Heart right ventricle (tissue), 16 donors: Measurements from ENCODE around the gene MRPL23. TPM values are rescaled to one million over a fixed set of nuclear protein-coding genes. Genes with fewer than 3 reads are reported as not detected.

Source experiments
- ATAC-seq, 8 donors: fragments of 200-7000 bp; cut with Tn5 transposase; one replicate each; pipeline ENCODE4 v1.9.1; 2020; ENCODE audit warnings: mild to moderate bottlenecking in 8 of 8, moderate library complexity in 8 of 8, moderate number of reproducible peaks in 1 of 8
- DNase-seq, 2 donors: peaks; one replicate each; pipeline ENCODE4 v3.0.0-alpha.2; 2020
- H3K27ac ChIP-seq, 10 donors: fragments of 200-600 bp; sonication (generic) in 2 of 10; one replicate each; pipeline versions ENCODE4 v1.5.0 to v1.8.0; 2020 to 2022; ENCODE audit warnings: mild to moderate bottlenecking in 3 of 10
- H3K27me3 ChIP-seq, 7 donors: fragments of 200-600 bp; one replicate each; pipeline ENCODE4 v1.8.0; 2021 to 2022; ENCODE audit warnings: mild to moderate bottlenecking in 2 of 7
- H3K36me3 ChIP-seq, 9 donors: fragments of 200-600 bp; sonication (generic) in 1 of 9; one replicate each; pipeline versions ENCODE4 v1.5.0 to v1.8.0; 2020 to 2022; ENCODE audit warnings: mild to moderate bottlenecking in 2 of 9
- H3K4me1 ChIP-seq, 9 donors: fragments of 200-600 bp; sonication (generic) in 1 of 9; one replicate each; pipeline versions ENCODE4 v1.5.0 to v1.8.0; 2020 to 2022; ENCODE audit warnings: mild to moderate bottlenecking in 4 of 9
- H3K4me3 ChIP-seq, 10 donors: fragments of 200-600 bp; sonication (generic) in 2 of 10; one replicate each; pipeline versions ENCODE4 v1.5.0 to v1.8.0; 2020 to 2022; ENCODE audit warnings: mild to moderate bottlenecking in 7 of 10, moderate library complexity in 2 of 10
- H3K9me3 ChIP-seq, 11 donors: fragments of 200-600 bp in 10 of 11; sonication (generic) in 2 of 11; one replicate each; pipeline versions ENCODE4 v1.5.0 to v1.8.0; 2013 to 2022; ENCODE audit warnings: mild to moderate bottlenecking in 2 of 11, control low read depth in 1 of 11, moderate library complexity in 1 of 11
- WGBS, 2 donors: extraction: QIAGEN DNeasy Blood & Tissue Kit; methylation state at CpG; one replicate each; pipeline ENCODE4 v1.1.7; 2013; ENCODE audit warnings: inconsistent platforms in 1 of 2; 5-methylcytosine and 5-hydroxymethylcytosine counted together
- intact Hi-C, 10 donors: fragments of 100-400 bp; cut with DNase I; formaldehyde crosslinking; loops; one replicate each; pipeline versions ENCODE4 v1.11.1 to v1.14.2; 2022
- polyA plus RNA-seq, 2 donors: library from polyadenylated mRNA; stranded (reverse); fragments of 200-250 nt; gene quantifications; one replicate each; pipeline ENCODE4 v1.2.3, GENCODE V29; 2013
- total RNA-seq, 10 donors: library from RNA; stranded (reverse); fragmentation: NEBNext Ultra II Directional in 3 of 10; extraction: Animal tissue kit (Norgen Biotek cat#: 25700) in 3 of 10; gene quantifications; one replicate each; pipeline versions ENCODE4 v1.2.1 to v1.2.4, GENCODE V29; 2021 to 2023
- TF ChIP-seq, protein P1 (sequence below), 9 donors: fragments of 200-600 bp; sonication (generic) in 2 of 9; IDR thresholded peaks; one replicate each; pipeline versions ENCODE4 v1.5.0 to v1.8.0; 2021 to 2022; ENCODE audit warnings: antibody characterized with exemption in 9 of 9, mild to moderate bottlenecking in 5 of 9, moderate library complexity in 1 of 9
- donor health status: Arrhythmogenic right ventricular cardiomyopathy.
- donor health status: ischemic (EF 13 %, LVEDD 7.1; RV severe dilation, severe dysfunction).
- donor health status: healthy with polysubstance abuse.
- donor health status: DM: no; HTN: yes; CAD: no.
- donor health status: DM: no; HTN: no; CAD: no.
- donor health status: ischemic (EF 25% LVEDD 6.9; RV normal size, moderate dysfunction).
- donor health status: ischemic (EF 25% LVEDD 5.7; RV mildly dilated, moderate dysfunction).
- donor health status: healthy.
- donor health status: DM: yes; HTN: yes; CAD: no.
- donor health status: Ischemic cardiomyopathy.
- donor health status: ischemic (EF 35%, LVEDD 5.7; RV mildly dilated, moderate dysfunction).
- donor health status: nonischemic (EF 11% LVEDD 7.7; RV severe dilation, severe dysfunction).
- donor health status: DM: yes; HTN: yes; CAD: no.
- donor health status: PGD.
- donor health status: ischemic (EF 29% LVEDD 5.4; RV normal size, mild dysfunction).
- donor health status: nonischemic (EF 23%, LVEDD 6.1; RV moderate dilation, normal function).

MRPL23 gene
- total and polyA plus RNA-seq, 12 donors: 45.9 to 356 (median 80.7) TPM

DNA sequence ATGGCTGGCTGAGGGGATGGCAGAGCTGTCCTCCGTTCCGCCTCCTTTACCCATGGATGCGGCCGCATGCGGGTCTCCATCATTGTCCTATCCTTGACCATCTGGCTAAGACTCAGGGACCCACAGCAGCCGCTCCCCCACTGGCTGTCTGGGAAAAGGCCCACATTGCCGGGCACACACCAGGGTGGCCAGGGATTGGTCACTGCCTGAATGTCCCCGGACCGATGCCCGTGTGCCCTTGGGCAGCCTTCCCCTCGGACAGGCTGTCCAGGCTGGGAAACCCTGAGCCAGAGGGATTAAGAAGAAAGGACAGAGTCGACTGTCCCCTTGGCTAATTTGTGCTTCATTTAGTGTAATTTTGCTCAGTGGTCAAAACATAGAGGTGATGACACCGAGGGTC is 28.1 kb downstream of the MRPL23 start:
- intact Hi-C loops: no loop called here
- Histone ChIP-seq H3K36me3 (no peaks in the 10 kb centered on the region), H3K27ac (no peak overlapping the region), H3K9me3 (no peaks in the 10 kb centered on the region), H3K4me3 (no peak overlapping the region), H3K27me3 (no peaks in the 10 kb centered on the region), H3K4me1 (no peaks in the 10 kb centered on the region)
- no peak for DNase-seq
- WGBS, 2 donors: no CpG with 5 or more reads among the region's 13 CpGs
- TF ChIP-seq, protein P1, sequence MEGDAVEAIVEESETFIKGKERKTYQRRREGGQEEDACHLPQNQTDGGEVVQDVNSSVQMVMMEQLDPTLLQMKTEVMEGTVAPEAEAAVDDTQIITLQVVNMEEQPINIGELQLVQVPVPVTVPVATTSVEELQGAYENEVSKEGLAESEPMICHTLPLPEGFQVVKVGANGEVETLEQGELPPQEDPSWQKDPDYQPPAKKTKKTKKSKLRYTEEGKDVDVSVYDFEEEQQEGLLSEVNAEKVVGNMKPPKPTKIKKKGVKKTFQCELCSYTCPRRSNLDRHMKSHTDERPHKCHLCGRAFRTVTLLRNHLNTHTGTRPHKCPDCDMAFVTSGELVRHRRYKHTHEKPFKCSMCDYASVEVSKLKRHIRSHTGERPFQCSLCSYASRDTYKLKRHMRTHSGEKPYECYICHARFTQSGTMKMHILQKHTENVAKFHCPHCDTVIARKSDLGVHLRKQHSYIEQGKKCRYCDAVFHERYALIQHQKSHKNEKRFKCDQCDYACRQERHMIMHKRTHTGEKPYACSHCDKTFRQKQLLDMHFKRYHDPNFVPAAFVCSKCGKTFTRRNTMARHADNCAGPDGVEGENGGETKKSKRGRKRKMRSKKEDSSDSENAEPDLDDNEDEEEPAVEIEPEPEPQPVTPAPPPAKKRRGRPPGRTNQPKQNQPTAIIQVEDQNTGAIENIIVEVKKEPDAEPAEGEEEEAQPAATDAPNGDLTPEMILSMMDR (IDR thresholded peaks at IDR 0.05): no peak
- no peak for ATAC-seq

DNA sequence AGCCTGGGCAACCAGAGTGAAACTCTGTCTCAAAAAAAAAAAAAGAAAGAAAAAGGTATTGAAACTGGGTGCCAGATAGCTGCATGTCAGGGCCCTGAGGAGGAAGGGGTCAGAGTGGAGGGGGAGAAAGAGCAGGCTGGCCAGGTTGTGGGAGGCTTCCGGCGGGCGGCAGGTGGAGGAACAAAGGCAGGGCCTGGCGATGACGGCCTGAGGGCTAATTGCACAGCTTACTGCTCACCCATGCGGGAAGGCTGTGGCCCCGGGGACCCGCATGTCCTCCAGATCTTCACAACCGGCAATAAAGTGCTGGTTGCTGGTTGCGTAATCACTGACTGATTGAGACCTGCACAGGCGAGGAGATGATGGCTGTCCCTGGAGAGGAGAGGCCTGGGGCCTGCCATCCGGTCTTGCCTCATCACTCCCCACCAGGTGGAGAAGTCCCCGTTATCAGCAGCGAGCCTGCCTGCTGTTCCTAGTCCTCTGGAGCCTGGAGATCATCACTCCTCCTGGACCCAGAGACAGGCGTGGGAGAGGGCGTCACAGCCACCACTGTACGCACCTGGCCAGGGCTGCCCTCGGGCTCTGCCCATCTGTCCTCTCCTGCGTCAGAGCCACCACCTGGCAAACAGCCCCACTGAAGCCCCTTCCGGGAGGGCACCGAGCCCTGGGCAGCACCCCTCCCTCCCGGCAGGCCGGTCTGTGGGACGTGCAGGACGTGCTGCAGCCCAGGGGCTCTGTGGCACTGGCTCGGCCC is 31.8 kb downstream of the MRPL23 start:
- no peak for ATAC-seq
- 66 to 92% methylated on average over 4 to 9 of the region's 26 CpGs for WGBS, 2 donors
- Histone ChIP-seq H3K27me3 (no peaks in the 10 kb centered on the region), H3K4me3 (no peak overlapping the region), H3K27ac (no peak overlapping the region), H3K9me3 (no peaks in the 10 kb centered on the region), H3K36me3 (no peaks in the 10 kb centered on the region), H3K4me1 (no peaks in the 10 kb centered on the region)
- DNase-seq: no peak
- intact Hi-C loops: no loop called here
- TF ChIP-seq, protein P1 (IDR thresholded peaks at IDR 0.05): no peak

DNA sequence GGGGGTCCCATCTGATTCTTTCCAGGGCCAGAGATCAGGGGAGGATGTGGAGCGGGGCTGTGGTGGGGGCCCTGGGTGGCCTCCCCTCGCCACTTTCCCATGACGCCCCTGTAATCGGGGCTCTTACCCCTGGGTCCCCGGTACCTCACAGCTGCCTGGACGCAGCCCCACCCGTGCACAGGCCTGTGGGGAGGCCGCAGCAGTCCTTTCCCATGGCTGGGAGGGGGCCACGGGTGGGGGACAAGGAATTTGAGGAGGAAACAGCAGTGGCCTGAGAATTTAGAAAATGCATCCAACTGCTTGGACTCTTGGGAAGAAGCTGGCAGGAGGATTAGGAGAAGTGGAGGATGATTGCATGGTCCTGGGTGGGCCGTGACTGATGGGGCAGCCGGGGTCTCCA is 32.5 kb downstream of the MRPL23 start:
- no peak for ATAC-seq
- WGBS, 2 donors: 60 to 100% methylated on average over 1 to 3 of the region's 11 CpGs

DNA sequence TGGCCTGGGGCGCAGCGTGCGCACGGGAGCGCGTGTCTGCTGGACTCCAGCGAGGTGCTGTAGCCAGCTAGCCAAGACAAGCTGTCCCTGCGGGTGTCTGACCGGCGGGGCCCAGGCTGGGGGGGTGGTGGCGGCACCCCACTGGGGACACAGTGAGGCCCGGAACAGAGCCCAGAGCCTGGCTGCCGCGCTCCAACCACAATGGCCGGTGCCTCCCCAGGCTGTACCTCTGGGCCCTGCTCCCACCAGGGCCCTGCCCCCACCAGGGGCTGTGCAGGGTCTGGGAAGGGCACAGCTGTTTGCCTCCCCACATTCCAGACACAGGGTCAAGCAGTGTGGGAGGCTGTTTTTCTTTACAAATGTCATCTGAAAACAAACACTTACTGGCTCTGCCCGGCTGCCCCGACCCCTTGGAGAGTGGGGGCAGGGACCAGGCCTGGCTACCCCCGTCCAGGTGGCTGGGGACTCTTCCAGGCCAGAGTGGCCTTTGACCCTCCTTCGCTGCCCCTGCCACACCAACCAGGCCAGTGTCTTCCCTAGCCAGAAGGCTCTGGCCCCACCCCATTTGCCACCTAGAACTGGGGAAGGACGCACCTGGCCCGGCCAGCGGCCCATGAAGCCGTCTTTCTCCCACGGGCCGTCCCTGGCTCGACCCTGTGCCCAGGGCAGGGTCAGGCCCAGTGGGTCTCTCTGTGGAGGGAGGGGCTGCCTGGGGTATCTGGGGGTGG is 35.9 kb downstream of the MRPL23 start:
- DNase-seq (no peak), ATAC-seq (peak in 1 of 8 donors; percentile 6)
- no peaks in the 10 kb centered on the region for H3K4me1 ChIP-seq
- no peaks in the 10 kb centered on the region for H3K36me3 ChIP-seq
- no peaks in the 10 kb centered on the region for H3K27me3 ChIP-seq
- TF ChIP-seq, protein P1 (IDR thresholded peaks at IDR 0.05): no peak
- no peak overlapping the region for H3K4me3 ChIP-seq
- intact Hi-C loops: no loop called here
- H3K9me3 ChIP-seq: no peaks in the 10 kb centered on the region
- WGBS, 2 donors: no CpG with 5 or more reads among the region's 26 CpGs
- H3K27ac ChIP-seq: no peak overlapping the region

More for the DNA sequence above, 32.5 kb downstream of the MRPL23 start:
- Histone ChIP-seq H3K9me3 (no peaks in the 10 kb centered on the region), H3K27ac (no peak overlapping the region), H3K4me3 (no peak overlapping the region), H3K36me3 (no peaks in the 10 kb centered on the region), H3K27me3 (no peaks in the 10 kb centered on the region), H3K4me1 (no peaks in the 10 kb centered on the region)
- intact Hi-C loops: no loop called here
- DNase-seq: peak in 1 of 2 donors; percentile 5
- TF ChIP-seq, protein P1 (IDR thresholded peaks at IDR 0.05): no peak
